PC-9 (cell line): ENCODE measurements around the gene PPP1R1C.

Experiments used
- EZH2 ChIP-seq: fragments of 200-600 bp; sonication (generic); IDR thresholded peaks from 2 replicates; pipeline ENCODE4 v1.8.0; 2017; ENCODE audit warnings: antibody characterized with exemption, low read depth
- TF ChIP-seq, protein P1 (sequence below): fragments of 200-600 bp; sonication (generic); conservative IDR thresholded peaks from 2 replicates; pipeline ENCODE4 v1.6.1; 2017; ENCODE audit warnings: mixed run types, antibody characterized with exemption, mild to moderate bottlenecking, moderate library complexity

DNA sequence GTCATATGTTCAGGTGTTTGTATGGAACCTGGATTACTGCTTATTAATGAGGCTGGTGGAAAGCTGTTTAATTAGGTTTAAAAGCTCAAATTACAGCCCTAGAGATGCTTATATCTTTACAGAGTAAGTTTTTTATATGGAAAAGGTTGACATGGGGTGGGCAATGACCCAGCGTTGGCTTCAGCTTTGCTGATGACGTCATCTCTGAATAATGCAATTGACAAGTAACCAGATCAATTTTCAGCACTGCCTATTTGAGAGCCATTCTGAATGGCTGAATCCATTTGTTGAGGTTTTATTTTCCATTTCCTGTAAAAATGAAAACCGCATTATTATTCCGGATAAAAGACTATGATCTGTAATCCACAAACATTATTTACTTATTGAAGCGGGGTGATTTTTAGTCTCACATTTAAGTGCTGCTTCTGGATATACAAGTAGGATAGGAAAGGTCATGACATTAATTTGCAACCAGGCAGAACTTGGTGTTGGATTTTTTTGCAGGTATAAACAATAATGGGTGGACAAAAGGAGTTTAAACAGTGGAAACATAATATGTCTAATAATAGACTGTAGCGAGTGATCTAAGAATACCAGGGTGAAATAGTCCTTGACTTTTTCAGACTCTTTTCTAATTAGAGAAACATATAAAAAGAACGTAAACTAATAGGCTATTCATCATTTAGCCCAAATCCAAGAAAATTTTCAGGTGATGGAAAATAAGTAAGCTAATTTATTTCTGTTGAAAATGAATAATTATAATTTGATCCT lies 2.7 kb downstream of the PPP1R1C start:
- TF ChIP-seq, protein P1, sequence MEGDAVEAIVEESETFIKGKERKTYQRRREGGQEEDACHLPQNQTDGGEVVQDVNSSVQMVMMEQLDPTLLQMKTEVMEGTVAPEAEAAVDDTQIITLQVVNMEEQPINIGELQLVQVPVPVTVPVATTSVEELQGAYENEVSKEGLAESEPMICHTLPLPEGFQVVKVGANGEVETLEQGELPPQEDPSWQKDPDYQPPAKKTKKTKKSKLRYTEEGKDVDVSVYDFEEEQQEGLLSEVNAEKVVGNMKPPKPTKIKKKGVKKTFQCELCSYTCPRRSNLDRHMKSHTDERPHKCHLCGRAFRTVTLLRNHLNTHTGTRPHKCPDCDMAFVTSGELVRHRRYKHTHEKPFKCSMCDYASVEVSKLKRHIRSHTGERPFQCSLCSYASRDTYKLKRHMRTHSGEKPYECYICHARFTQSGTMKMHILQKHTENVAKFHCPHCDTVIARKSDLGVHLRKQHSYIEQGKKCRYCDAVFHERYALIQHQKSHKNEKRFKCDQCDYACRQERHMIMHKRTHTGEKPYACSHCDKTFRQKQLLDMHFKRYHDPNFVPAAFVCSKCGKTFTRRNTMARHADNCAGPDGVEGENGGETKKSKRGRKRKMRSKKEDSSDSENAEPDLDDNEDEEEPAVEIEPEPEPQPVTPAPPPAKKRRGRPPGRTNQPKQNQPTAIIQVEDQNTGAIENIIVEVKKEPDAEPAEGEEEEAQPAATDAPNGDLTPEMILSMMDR, result no peak
- no peak for TF ChIP-seq EZH2
